Stimulated activated CD4-positive, alpha-beta T cell treated with anti-CD3 and anti-CD28 coated beads, Interleukin-4, amount 100 ng/mL, for 24 hours (primary cell): Measurements from ENCODE around the gene LDLRAD2.
"Not testable (repeated sequence)": the region's sequence is repeated elsewhere in the genome, so short reads cannot be mapped to it uniquely, and the experiment has no call there.

ENCODE experiments used
- DNase-seq: peaks from one replicate; pipeline ENCODE4 v3.0.0-alpha.2; 2020

LDLRAD2 gene

GRCh38 chr1:21824926-21825325 lies 12.9 kb downstream of the LDLRAD2 start:
- no peak for DNase-seq

DNA sequence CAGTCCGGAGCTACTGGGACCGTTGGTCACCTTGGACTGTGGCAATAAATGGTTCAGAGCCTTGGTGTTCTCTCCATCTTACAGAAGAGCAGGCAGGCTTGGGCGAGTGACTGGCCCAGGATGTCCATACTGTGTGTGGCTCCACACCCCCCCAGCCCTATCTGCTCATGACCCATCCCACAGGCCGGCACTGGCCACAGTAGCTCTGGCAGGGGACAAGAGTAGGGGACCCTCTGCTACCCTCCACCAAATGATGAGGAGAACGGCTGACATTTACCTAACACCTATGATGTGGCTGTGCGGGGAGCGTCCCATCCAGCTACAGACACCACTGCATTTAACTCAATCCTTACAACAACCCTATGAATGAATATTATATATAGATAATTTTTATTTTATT lies 13.3 kb downstream of the LDLRAD2 start:
- no peak for DNase-seq

GRCh38 chr1:21826694-21827093 lies 14.6 kb downstream of the LDLRAD2 start:
- DNase-seq, result not testable (repeated sequence)

DNA sequence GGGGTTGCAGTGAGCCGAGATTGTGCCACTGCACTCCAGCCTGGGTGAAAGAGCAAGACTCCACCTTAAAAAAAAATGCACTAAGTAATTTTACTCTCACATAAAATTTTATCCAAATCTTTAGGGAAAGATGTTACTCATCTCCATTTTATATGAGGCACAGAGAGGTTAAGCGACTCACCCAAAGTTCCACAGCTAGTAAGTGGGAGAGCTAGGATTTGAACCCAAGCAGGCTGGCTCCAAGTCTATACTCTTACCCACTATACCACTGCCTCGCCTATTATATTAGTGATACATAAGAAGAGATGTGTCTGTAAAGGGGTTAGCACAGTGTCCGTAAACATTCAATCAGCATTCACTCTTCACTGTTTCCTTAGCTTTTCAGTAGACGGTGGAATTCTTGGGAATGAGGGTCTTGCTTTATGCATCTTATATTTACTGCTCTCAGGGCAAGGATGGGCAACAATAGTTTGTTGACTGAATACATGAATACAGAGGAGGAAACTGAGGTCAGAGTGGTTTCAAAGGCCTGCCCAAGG lies 15.1 kb downstream of the LDLRAD2 start:
- DNase-seq, result no peak

- DNase-seq, result no peak
Observed at GRCh38 chr1:21828075-21828474, 16.0 kb downstream of the LDLRAD2 start.

- no peak for DNase-seq
Observed at GRCh38 chr1:21828506-21829210, 16.6 kb downstream of the LDLRAD2 start.

GRCh38 chr1:21829294-21829693 lies 17.2 kb downstream of the LDLRAD2 start:
- no peak for DNase-seq

GRCh38 chr1:21830792-21831453 lies 18.9 kb downstream of the LDLRAD2 start:
- DNase-seq, result no peak

DNA sequence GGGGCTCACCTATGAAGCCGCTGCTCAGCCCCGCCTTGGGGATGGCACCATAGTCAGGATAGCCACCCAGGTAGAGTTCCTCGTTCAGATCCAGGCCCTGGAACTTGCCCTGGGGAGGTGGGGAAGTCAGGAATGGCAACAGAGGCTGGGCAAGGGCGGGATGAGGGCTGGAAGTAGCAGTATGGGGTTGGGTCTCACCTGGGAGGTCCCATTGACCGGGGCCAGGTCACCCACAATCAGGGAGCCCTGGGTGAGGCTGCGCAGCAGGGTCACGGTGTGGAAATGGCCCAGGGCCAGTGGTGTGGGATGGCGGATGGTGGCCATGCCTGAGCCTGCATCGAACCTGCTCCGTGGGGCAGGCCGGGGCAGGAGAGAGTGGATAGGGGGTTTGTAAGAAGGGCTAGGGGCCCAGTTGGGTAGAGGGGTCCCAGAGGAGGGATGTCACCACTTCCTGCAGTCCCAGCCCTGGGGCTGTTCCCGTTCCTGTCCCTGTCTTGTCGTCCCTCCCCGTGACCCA lies 19.4 kb downstream of the LDLRAD2 start:
- no peak for DNase-seq

- no peak for DNase-seq
Observed at GRCh38 chr1:21833392-21833976, 21.4 kb downstream of the LDLRAD2 start.

GRCh38 chr1:21834094-21834493 lies 22.0 kb downstream of the LDLRAD2 start:
- DNase-seq, result no peak

GRCh38 chr1:21834666-21835065 lies 22.6 kb downstream of the LDLRAD2 start:
- DNase-seq, result no peak

- no peak for DNase-seq
Observed at GRCh38 chr1:21836010-21836409, 23.9 kb downstream of the LDLRAD2 start.

- DNase-seq, result no peak
Observed at GRCh38 chr1:21836729-21837128, 24.7 kb downstream of the LDLRAD2 start.

- no peak for DNase-seq
Observed at GRCh38 chr1:21837476-21837875, 25.4 kb downstream of the LDLRAD2 start.

GRCh38 chr1:21838359-21839157 lies 26.5 kb downstream of the LDLRAD2 start:
- DNase-seq, result no peak

DNA sequence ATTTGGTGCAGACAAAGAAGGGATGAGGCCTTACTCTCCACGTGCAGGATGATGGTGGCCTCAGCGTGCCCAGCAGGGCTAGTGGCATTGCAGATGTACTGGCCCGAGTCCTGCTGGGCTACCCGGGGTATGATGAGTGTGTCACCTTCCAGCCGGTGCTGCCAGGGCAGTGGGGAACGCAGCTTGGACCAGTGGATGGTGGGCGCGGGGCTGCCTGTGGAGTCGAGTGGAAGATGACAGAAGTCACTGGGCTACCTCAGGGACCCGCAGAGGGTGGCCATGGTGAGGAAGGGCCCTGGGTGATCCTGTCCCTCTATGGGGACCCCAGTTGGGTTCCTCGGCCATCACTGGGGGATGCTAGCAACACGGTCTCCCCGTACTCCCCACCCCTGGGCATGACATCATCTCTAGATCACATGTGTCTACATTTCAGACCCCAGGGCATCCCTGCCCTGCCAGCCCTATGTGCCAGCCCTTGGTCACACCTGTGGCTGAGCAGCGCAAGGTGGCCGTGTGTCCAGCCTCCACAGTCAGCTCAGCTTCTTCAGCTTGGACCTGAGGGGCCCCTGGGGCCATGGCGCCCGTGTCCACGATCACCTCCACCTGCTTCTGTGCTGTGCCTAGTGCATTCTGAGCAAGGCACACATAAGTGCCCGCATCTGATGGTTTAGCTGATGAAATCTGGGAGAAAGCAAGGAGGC lies 27.4 kb downstream of the LDLRAD2 start:
- no peak for DNase-seq

- DNase-seq, result no peak
Observed at GRCh38 chr1:21840981-21841380, 28.9 kb downstream of the LDLRAD2 start.

- DNase-seq, result no peak
Observed at GRCh38 chr1:21841852-21842466, 29.9 kb downstream of the LDLRAD2 start.

GRCh38 chr1:21842606-21843162 lies 30.6 kb downstream of the LDLRAD2 start:
- DNase-seq, result no peak

GRCh38 chr1:21843208-21843607 lies 31.1 kb downstream of the LDLRAD2 start:
- DNase-seq, result no peak
